ENCODE measurements around the gene DNAJB7.

DNAJB7 gene

DNA sequence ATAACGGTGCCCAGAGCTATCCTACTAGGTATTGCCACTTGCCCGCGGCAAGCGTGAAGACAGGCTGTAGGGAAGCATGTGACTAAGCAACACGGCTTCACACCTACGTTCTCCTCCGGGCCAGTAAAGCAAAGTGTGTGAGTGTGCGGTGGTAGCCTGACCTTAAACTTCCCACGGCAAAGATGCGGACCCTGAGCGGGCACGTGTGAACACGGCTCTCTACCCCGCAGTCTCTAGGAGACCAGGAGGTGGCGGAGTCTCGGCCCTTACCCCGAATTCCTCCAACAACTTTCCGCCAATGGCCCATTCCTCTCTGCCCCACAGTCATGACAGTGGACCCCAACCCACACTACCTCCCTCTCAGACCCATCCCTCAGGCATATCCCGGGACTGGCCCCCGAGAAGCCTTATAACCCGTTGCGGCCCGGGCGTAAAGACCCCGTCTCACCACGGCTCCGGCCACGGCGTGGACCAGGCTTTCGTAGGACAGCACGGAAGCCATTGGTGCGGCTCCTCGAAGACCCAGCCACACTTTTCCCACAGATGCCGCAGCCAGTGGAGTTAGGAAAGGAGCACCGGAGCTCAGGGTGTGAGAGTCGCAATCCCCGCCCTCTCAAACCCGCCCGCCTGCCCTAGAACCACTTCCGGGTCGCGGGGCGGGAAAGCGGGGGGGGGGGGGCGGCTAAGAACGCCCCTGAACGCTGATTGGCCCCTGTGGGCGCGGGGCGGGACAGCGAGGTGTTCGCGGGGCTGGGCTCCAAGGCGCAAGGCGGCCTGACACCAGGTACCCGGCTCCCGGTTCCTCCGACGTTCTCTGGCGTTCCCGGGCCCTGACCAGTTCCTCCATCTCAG, 42.9 kb downstream of the DNAJB7 start, which contains the start of gene SLC25A17:
TSS of gene SLC25A17 (minus strand) at position 600 of the 852 bp plus-strand sequence. CDS start at position 502, 98 bp downstream.
- peak within 1 kb of the TSS; percentile 99 for H3K4me3 ChIP-seq (ENCODE audit: low read length)
- H3K9ac ChIP-seq (ENCODE audit: low read length) = peak within 1 kb of the TSS; percentile 97
- peak within 1 kb of the TSS; percentile 91 for H3K27ac ChIP-seq (ENCODE audit: low read length)
- TF ChIP-seq EZH2phosphoT487 (IDR thresholded peaks at IDR 0.05; ENCODE audit: low read depth) = no peak
- TF ChIP-seq, protein P1, sequence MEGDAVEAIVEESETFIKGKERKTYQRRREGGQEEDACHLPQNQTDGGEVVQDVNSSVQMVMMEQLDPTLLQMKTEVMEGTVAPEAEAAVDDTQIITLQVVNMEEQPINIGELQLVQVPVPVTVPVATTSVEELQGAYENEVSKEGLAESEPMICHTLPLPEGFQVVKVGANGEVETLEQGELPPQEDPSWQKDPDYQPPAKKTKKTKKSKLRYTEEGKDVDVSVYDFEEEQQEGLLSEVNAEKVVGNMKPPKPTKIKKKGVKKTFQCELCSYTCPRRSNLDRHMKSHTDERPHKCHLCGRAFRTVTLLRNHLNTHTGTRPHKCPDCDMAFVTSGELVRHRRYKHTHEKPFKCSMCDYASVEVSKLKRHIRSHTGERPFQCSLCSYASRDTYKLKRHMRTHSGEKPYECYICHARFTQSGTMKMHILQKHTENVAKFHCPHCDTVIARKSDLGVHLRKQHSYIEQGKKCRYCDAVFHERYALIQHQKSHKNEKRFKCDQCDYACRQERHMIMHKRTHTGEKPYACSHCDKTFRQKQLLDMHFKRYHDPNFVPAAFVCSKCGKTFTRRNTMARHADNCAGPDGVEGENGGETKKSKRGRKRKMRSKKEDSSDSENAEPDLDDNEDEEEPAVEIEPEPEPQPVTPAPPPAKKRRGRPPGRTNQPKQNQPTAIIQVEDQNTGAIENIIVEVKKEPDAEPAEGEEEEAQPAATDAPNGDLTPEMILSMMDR (IDR thresholded peaks at IDR 0.05; ENCODE audit: low read depth, low read length) = peak; percentile 45
- peak within 1 kb of the TSS; percentile 91 for H2AFZ ChIP-seq (ENCODE audit: low read depth, low read length)
- peaks cover 50% of the 10 kb centered on the region for H3K79me2 ChIP-seq (ENCODE audit: low read length)
- peaks cover 2% of the 10 kb centered on the region for H4K20me1 ChIP-seq (ENCODE audit: insufficient read depth, low read length)
- H3K4me2 ChIP-seq (ENCODE audit: low read length) = peak within 1 kb of the TSS; percentile 92
- no peaks in the 10 kb centered on the region for H3K9me3 ChIP-seq (ENCODE audit: insufficient read depth, low read length)
- peaks cover 20% of the 10 kb centered on the region for H3K36me3 ChIP-seq (replicated peaks; ENCODE audit: low read depth, low read length)
- no peaks in the 10 kb centered on the region for H3K27me3 ChIP-seq (ENCODE audit: low read depth, low read length)
- peaks cover 36% of the 10 kb centered on the region for H3K4me1 ChIP-seq (ENCODE audit: low read length)

DNA sequence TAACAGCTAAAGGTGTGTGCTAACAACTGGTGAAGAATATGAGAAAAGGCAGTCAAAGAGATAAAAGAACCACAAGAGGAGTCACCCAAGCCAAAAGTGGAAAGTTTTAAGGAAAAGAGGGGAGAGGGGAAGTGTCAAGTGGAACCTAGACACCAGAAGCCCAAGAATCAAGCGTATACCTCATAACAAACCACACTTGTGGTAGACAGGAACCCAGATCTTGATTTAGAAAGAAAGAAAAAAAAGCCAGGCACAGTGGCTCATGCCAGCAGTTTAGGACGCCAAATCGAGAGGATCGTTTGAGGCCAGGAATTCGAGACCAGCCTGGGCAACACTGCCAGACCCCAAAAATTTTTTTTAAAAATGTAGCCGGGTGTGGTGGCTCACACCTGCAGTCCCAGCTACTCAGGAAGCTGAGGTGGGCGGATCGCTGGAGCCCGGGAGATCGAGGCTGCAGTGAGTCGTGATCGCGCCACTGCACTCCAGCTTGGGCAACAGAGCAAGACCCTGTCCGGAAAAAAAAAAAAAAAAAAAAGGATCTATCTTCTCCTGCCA, 43.6 kb downstream of the DNAJB7 start:
- Histone ChIP-seq H3K27me3 (ENCODE audit: low read depth, low read length) (no peaks in the 10 kb centered on the region), H3K4me2 (ENCODE audit: low read length) (peak overlapping the region; percentile 92), H3K4me3 (ENCODE audit: low read length) (peak overlapping the region; percentile 99), H3K4me1 (ENCODE audit: low read length) (peaks cover 29% of the 10 kb centered on the region), H3K27ac (ENCODE audit: low read length) (peak overlapping the region; percentile 91), H3K36me3 (replicated peaks; ENCODE audit: low read depth, low read length) (peaks cover 20% of the 10 kb centered on the region), H2AFZ (ENCODE audit: low read depth, low read length) (peak overlapping the region; percentile 88; the same call in 1 of the 2 replicates), H4K20me1 (ENCODE audit: insufficient read depth, low read length) (peaks cover 4% of the 10 kb centered on the region), H3K9me3 (ENCODE audit: insufficient read depth, low read length) (no peaks in the 10 kb centered on the region), H3K9ac (ENCODE audit: low read length) (peak overlapping the region; percentile 97), H3K79me2 (ENCODE audit: low read length) (peaks cover 57% of the 10 kb centered on the region)
- no peak for TF ChIP-seq EZH2phosphoT487 (IDR thresholded peaks at IDR 0.05; ENCODE audit: low read depth)
- TF ChIP-seq, protein P1 (IDR thresholded peaks at IDR 0.05; ENCODE audit: low read depth, low read length) = no peak

DNA sequence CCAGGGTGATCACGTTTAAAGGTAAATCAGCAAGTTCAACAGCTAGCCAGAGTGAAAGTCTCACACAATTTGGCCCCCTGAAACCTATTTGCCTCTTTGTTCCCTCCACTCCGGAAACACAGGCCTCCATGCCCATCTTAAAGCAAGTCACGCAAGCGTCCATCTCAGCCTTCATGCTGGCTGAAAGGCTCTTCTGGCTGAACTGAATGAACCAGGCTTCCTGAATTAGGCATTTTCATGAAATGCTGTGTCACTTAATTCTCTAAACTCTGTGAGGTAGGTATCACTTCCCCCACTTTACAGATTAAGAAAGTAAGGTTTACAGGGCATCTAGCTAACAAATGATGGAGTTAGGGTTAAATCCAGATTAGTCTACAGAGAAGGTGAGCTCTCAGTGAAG, 44.2 kb downstream of the DNAJB7 start:
- H3K4me2 ChIP-seq (ENCODE audit: low read length) = peak overlapping the region; percentile 92
- H3K9me3 ChIP-seq (ENCODE audit: insufficient read depth, low read length) = no peaks in the 10 kb centered on the region
- peak overlapping the region; percentile 97 for H3K9ac ChIP-seq (ENCODE audit: low read length)
- peaks cover 4% of the 10 kb centered on the region for H4K20me1 ChIP-seq (ENCODE audit: insufficient read depth, low read length)
- TF ChIP-seq, protein P1 (IDR thresholded peaks at IDR 0.05; ENCODE audit: low read depth, low read length) = no peak
- no peak for TF ChIP-seq EZH2phosphoT487 (IDR thresholded peaks at IDR 0.05; ENCODE audit: low read depth)
- peak overlapping the region; percentile 99 for H3K4me3 ChIP-seq (ENCODE audit: low read length)
- peaks cover 24% of the 10 kb centered on the region for H3K4me1 ChIP-seq (ENCODE audit: low read length)
- H3K36me3 ChIP-seq (replicated peaks; ENCODE audit: low read depth, low read length) = peaks cover 20% of the 10 kb centered on the region
- no peaks in the 10 kb centered on the region for H3K27me3 ChIP-seq (ENCODE audit: low read depth, low read length)
- peak overlapping the region; percentile 19; the same call in 1 of the 2 replicates for H2AFZ ChIP-seq (ENCODE audit: low read depth, low read length)
- H3K79me2 ChIP-seq (ENCODE audit: low read length) = peaks cover 62% of the 10 kb centered on the region
- H3K27ac ChIP-seq (ENCODE audit: low read length) = peak overlapping the region; percentile 91

DNA sequence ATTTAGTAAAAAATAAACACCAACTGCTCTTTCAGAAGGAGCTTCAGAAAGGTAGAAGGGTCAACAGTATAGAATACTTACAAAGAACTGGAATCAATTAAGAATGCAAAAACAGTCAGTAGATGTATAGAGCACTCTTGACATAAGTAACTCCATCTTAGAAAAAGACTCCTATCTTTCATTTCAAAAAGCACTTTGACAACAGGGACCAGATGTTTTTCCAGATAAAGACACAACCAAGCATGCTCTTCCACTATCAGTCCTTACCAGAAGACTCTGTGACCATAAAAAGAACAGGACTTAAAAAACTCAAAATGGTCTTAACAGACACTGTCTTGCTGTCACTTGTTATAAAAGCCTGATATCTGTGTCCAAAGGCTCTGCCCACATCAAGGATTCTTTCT, 48.0 kb downstream of the DNAJB7 start:
- H3K27me3 ChIP-seq (ENCODE audit: low read depth, low read length) = no peaks in the 10 kb centered on the region
- H2AFZ ChIP-seq (ENCODE audit: low read depth, low read length) = no peak overlapping the region
- no peak overlapping the region for H3K9ac ChIP-seq (ENCODE audit: low read length)
- no peak overlapping the region for H3K27ac ChIP-seq (ENCODE audit: low read length)
- peaks cover 98% of the 10 kb centered on the region for H3K79me2 ChIP-seq (ENCODE audit: low read length)
- no peak for TF ChIP-seq EZH2phosphoT487 (IDR thresholded peaks at IDR 0.05; ENCODE audit: low read depth)
- TF ChIP-seq, protein P1 (IDR thresholded peaks at IDR 0.05; ENCODE audit: low read depth, low read length) = no peak
- H3K4me1 ChIP-seq (ENCODE audit: low read length) = peaks cover 17% of the 10 kb centered on the region
- peaks cover 21% of the 10 kb centered on the region for H4K20me1 ChIP-seq (ENCODE audit: insufficient read depth, low read length)
- H3K4me2 ChIP-seq (ENCODE audit: low read length) = no peak overlapping the region
- H3K36me3 ChIP-seq (replicated peaks; ENCODE audit: low read depth, low read length) = peaks cover 23% of the 10 kb centered on the region
- H3K9me3 ChIP-seq (ENCODE audit: insufficient read depth, low read length) = no peaks in the 10 kb centered on the region
- no peak overlapping the region for H3K4me3 ChIP-seq (ENCODE audit: low read length)

Measured in OCI-LY3 (cell line).